Mononuclear cell (primary cell): ENCODE data around the gene ZFHX2. TPM values are rescaled to one million over a fixed set of nuclear protein-coding genes. Genes with fewer than 3 reads are reported as not detected.
"Not testable (repeated sequence)": the region's sequence is repeated elsewhere in the genome, so short reads cannot be mapped to it uniquely, and the experiment has no call there.

Source experiments
- H3K27me3 ChIP-seq: 2 replicates; pipeline ENCODE4 v1.6.0; 2011; ENCODE audit warnings: low read length, control low read depth; ENCODE audit not compliant: insufficient read depth
- H3K4me1 ChIP-seq: 2 replicates; pipeline ENCODE4 v1.5.1; 2011; ENCODE audit warnings: mild to moderate bottlenecking, low read length, control low read depth; ENCODE audit not compliant: insufficient read depth
- H3K4me3 ChIP-seq: 2 replicates; pipeline ENCODE4 v1.5.1; 2011; ENCODE audit warnings: mild to moderate bottlenecking, low read length, moderate library complexity
- H3K9me3 ChIP-seq: 2 replicates; pipeline ENCODE4 v1.5.1; 2011; ENCODE audit warnings: low read depth, mild to moderate bottlenecking, control low read depth, low read length
- total RNA-seq: library from RNA; depleted of rRNA; stranded (reverse); fragments of >200 nt; gene quantifications from one replicate; pipeline ENCODE4 v1.2.3, GENCODE V29; 2012

ZFHX2 gene
- total RNA-seq, 1 donor, result under 0.01 TPM

- Histone ChIP-seq H3K4me1 (peaks cover 9% of the 10 kb centered on the region), H3K4me3 (no peak overlapping the region), H3K9me3 (no peaks in the 10 kb centered on the region), H3K27me3 (no peaks in the 10 kb centered on the region)
Measured at GRCh38 chr14:23540141-23540469, 11.5 kb downstream of the ZFHX2 start.

DNA sequence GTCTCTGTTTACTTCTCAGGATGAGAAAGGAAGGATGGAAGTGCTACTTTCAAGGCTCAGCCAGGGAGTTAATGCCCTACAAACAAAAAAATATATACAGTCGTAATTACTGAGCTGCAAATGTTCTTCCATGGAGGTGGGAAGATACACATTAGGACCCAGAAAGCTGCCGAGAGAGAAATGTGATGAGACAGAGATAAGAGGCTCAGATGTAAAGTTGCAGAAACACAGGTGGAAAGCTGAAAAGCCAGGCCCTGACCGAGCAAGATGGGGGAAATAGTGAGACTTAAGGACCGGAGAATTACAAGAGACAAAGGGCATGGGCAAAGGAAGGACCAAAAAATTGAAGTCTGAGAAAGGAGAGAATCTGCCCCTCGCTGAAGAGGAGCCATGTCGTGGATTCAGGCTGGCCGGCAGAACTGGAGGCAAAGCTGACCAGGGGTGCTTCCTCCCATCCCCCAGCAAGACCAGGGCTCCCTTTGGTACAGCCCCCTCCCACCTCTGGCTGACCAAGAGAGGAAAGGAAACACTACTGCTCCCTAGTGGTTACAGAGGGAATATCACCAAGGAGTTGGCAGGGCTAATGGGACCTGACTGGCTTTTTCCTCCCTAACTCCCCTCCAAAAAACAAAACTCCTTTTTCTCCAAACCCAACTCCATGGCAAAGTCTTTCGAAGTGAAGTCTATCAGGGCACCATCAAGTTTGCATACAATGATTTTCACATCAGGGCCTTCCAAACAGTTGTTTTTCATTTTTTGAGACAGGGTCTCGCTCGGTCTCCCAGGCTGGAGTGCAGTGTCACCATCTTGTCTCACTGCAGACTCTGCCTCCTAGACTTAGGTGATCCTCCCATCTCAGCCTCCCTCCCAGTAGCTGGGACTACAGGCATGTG, 12.1 kb downstream of the ZFHX2 start:
- no peaks in the 10 kb centered on the region for H3K9me3 ChIP-seq
- no peaks in the 10 kb centered on the region for H3K27me3 ChIP-seq
- no peak overlapping the region for H3K4me3 ChIP-seq
- peaks cover 3% of the 10 kb centered on the region for H3K4me1 ChIP-seq

DNA sequence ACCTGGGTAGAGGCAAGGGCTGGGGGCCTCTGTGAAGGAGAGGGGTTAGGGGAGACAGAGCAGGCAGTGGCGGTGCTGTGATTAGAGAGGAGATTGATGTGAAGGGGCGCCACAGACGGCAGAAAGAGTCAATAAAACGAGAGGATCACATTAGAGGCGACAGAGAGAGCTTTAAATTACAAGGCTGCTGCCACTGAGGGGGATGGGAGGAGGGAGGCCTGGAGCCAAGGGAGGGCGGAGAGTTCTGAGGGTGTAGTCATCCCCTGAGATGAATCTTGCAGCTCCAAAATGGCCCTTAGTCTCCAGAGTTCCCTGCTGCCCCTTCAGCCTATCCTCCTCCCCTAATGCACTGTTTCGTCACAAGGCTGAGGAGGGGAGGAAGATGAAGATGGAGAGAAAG, 12.8 kb downstream of the ZFHX2 start:
- H3K4me1 ChIP-seq, result no peaks in the 10 kb centered on the region
- H3K9me3 ChIP-seq, result no peaks in the 10 kb centered on the region
- H3K4me3 ChIP-seq, result no peak overlapping the region
- H3K27me3 ChIP-seq, result no peaks in the 10 kb centered on the region

GRCh38 chr14:23538050-23538718, 13.4 kb downstream of the ZFHX2 start:
- H3K4me3 ChIP-seq, result no peak overlapping the region
- H3K27me3 ChIP-seq, result no peaks in the 10 kb centered on the region
- H3K4me1 ChIP-seq, result no peaks in the 10 kb centered on the region
- H3K9me3 ChIP-seq, result no peaks in the 10 kb centered on the region

- H3K9me3 ChIP-seq, result no peaks in the 10 kb centered on the region
- no peaks in the 10 kb centered on the region for H3K4me1 ChIP-seq
- no peaks in the 10 kb centered on the region for H3K27me3 ChIP-seq
- H3K4me3 ChIP-seq, result no peak overlapping the region
Measured at GRCh38 chr14:23537351-23538049, 14.1 kb downstream of the ZFHX2 start.

GRCh38 chr14:23536906-23537305, 14.7 kb downstream of the ZFHX2 start:
- not testable (repeated sequence) for H3K9me3 ChIP-seq, H3K4me3 ChIP-seq, H3K4me1 ChIP-seq, H3K27me3 ChIP-seq

GRCh38 chr14:23536494-23536893, 15.1 kb downstream of the ZFHX2 start:
- Histone ChIP-seq H3K4me3 (no peak overlapping the region), H3K4me1 (no peaks in the 10 kb centered on the region), H3K27me3 (no peaks in the 10 kb centered on the region), H3K9me3 (no peaks in the 10 kb centered on the region)

DNA sequence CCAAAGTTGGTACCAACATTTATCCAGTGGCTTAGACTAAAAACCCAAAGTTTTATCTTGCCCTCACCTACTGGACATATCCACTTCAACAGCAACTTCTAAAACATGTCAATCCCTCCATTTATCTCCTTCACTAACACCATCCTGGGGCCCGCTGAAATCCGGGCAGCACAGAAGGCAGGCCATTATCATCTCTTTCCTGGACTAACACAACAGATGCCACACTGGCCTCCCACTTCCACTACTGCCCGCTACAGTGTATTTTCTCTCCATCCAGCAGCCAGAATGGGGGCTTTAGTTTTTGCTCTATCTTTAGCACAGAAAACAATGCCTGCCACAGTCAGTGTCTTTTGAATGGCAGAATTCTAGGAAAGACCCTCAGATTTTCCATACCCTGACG, 15.6 kb downstream of the ZFHX2 start:
- no peak overlapping the region for H3K4me3 ChIP-seq
- no peaks in the 10 kb centered on the region for H3K27me3 ChIP-seq
- no peaks in the 10 kb centered on the region for H3K4me1 ChIP-seq

DNA sequence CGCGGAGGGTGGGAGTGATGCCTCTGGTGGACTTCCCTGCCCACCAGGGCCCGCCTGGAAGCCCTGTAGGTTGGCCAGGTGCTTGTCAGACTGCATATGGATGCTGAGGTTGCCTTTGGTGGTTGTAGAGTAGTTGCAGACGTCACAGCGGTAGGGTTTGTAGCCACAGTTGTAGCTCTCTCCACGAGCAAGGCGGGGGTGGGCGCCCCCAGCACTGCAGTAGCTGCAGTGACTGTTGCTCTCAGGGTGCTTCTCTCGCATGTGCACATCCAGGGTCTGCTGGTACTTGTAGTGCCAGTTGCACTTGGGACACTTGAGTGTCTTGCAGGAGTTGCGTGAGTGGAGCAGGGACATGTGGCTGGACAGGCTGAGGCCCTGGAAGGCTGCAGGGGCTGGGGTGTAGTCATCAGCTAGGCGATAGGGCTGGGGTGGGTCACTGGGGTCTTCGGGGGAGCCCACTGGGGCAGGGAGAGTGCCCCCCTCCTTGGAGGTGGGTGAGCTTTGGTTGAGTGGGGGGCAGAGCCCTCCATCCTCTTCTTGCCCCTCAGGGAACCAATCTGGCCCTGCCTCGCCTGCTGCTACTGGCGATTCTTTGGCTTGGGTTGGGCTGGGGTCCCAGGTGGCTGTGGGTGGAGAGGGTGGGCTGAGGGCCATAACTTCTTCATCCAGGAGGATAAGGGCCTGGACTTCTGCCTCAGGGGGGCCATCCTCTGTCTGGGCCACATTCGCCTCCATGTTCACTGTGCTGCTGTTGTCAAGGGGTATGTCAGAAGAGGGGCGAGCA, 17.7 kb downstream of the ZFHX2 start:
- H3K4me3 ChIP-seq, result no peak overlapping the region
- H3K27me3 ChIP-seq, result no peaks in the 10 kb centered on the region
- no peaks in the 10 kb centered on the region for H3K4me1 ChIP-seq
- no peaks in the 10 kb centered on the region for H3K9me3 ChIP-seq

More for the DNA sequence above, 15.6 kb downstream of the ZFHX2 start:
- H3K9me3 ChIP-seq, result no peaks in the 10 kb centered on the region

DNA sequence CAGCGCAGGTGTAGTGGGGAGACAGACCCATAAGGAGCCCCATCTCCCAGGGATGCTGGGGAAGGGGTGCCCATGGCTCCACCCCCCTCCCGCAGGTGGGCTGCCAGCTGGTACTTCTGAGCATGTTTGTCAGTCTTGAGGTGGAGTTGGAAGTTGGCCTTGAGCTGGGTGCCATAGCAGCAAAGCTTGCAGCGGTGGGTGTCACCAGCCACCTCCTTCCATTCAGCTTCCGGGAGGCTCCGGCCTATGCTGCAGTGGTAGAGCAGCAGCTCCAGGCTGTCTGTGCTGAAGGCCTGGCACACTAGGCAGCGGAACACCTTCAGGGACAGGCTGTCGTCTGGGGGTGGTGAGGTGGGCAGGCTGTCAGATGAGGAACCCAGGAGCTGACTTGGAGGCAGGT, 18.9 kb downstream of the ZFHX2 start:
- Histone ChIP-seq H3K9me3 (no peaks in the 10 kb centered on the region), H3K27me3 (no peaks in the 10 kb centered on the region), H3K4me3 (no peak overlapping the region), H3K4me1 (no peaks in the 10 kb centered on the region)

- no peaks in the 10 kb centered on the region for H3K9me3 ChIP-seq
- H3K4me1 ChIP-seq, result no peaks in the 10 kb centered on the region
- H3K27me3 ChIP-seq, result no peaks in the 10 kb centered on the region
- H3K4me3 ChIP-seq, result no peak overlapping the region
Measured at GRCh38 chr14:23531391-23531790, 20.2 kb downstream of the ZFHX2 start.

GRCh38 chr14:23530375-23531055, 21.1 kb downstream of the ZFHX2 start:
- no peaks in the 10 kb centered on the region for H3K4me1 ChIP-seq
- no peaks in the 10 kb centered on the region for H3K9me3 ChIP-seq
- H3K27me3 ChIP-seq, result no peaks in the 10 kb centered on the region
- no peak overlapping the region for H3K4me3 ChIP-seq

DNA sequence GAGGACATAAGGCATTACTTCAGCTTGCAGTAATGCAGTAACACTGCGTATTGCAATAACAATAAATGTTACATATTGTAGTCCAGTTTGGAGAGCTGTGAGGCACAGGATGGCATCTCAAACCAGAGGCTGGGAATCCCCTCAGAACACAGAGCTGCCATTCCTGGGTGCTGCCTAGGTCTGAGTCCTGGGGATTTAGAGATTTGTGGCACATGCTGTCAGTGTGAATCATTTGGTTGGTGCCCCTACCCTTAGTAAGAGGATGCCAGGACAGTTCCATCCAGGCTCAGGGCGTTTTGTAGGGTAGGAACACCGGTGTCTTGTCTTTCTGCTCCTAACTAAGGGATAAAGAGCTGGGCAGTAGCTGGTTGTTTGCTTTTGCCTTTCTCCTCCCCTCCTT, 22.5 kb downstream of the ZFHX2 start:
- Histone ChIP-seq H3K27me3 (no peaks in the 10 kb centered on the region), H3K9me3 (no peaks in the 10 kb centered on the region), H3K4me3 (no peak overlapping the region), H3K4me1 (no peaks in the 10 kb centered on the region)

DNA sequence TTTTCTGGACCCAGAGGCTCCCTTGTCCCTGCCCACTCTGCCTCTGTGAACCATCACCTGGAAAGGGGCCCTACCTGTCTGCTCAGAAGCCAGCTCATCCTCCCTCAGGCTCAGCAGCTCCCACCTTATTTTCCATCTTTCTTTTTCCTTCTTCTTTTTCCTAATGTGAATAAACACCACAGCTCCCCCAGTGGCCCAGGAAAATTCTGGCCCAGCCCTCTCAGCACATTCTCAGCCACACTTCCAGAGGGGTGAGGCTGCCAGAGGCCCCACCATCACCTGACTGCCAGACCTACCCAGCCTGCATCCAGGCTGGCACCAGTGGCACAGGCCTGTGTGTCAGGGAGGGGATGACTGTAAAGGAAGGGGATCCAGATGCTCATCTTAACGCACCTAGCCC, 23.0 kb downstream of the ZFHX2 start:
- H3K4me3 ChIP-seq, result no peak overlapping the region
- no peaks in the 10 kb centered on the region for H3K27me3 ChIP-seq
- H3K4me1 ChIP-seq, result no peaks in the 10 kb centered on the region
- no peaks in the 10 kb centered on the region for H3K9me3 ChIP-seq
